CD4-positive, alpha-beta T cell treated with Interferon alpha-2 for 1 hour (primary cell): ENCODE measurements around the gene CADPS2.

Source experiments
- DNase-seq, 2 donors: peaks; one replicate each; pipeline ENCODE4 v3.0.0-alpha.2; 2020 to 2022

CADPS2 gene

DNA sequence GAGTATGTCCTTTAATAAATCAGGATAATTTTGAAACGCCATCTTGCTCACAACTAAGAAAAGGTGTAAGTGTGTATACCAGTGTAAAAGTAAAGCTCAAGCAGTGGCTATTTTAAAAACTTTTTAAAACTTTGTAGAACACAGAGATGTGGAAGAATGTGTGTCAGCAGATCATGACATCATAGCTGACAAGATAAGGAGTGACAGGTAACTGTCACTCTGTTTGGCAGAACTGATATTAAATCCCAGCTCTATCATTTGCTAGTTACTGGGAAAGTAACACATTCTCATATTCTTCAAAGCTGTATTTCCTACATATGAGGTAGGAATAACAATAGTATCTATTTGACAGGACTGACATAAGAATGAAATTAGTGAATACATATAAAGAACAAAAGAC, 119.7 kb downstream of the CADPS2 start:
- no peak for DNase-seq

DNA sequence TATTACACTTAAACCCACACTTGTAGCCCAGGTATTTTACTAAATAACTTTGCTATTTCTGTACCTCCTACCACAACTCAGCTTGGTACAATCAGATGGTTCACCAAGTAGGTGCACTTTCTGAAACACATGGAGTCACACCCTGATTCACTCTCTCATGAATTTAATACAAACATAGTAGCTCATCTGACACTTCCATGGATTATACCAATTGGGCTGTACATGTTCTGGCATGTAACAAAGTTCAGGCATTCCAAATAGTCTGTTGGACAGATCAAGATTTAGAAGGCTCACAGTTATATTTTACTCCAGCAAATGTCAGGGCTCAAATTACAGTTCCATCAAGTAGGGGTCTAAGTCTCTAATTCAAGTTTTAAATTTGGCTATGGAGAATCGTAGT, 121.4 kb downstream of the CADPS2 start:
- DNase-seq: no peak

- no peak for DNase-seq
Observed at GRCh38 chr7:122764020-122764419, 122.2 kb downstream of the CADPS2 start.

GRCh38 chr7:122762071-122762470, 124.2 kb downstream of the CADPS2 start:
- no peak for DNase-seq

- no peak for DNase-seq
Observed at GRCh38 chr7:122758501-122758900, 127.8 kb downstream of the CADPS2 start.

GRCh38 chr7:122756860-122757259, 129.4 kb downstream of the CADPS2 start:
- DNase-seq: no peak

DNA sequence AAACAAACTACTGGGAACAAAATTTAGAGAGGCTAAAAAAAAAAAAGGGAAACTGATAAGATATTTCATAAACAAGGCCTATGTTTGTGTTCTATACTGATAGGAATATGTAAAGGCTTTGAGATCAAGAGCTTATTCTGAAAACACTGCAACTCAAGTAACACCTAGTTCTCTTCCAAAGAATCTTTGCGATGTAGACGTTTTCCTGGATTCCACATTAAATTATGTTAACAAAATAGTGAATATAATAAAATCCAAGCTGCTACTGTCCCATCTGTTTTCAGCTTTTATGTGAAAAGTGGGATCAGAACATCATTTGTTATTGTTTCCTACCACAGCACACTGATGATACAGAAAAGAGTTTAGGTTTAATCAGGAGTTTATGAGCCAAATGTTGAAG, 130.6 kb downstream of the CADPS2 start:
- DNase-seq: no peak

DNA sequence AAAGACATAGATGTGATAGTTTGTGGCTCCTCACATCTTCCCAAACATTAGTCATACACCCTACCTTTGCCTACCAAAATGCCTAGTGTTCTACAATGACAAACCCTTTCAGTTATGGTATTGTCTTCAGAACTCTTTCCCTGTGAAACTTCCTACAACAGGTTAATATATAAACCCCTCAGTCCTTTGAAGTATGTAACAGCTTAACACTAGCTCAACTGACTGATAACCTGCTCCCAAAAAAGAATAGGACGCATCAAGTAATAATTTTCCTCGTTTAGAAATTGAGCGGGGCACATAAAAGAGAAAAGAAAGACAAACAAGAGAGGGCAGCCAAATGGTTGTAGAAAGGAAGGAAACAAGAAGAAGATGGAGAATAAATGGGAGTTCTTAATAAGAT, 133.7 kb downstream of the CADPS2 start:
- no peak for DNase-seq

DNA sequence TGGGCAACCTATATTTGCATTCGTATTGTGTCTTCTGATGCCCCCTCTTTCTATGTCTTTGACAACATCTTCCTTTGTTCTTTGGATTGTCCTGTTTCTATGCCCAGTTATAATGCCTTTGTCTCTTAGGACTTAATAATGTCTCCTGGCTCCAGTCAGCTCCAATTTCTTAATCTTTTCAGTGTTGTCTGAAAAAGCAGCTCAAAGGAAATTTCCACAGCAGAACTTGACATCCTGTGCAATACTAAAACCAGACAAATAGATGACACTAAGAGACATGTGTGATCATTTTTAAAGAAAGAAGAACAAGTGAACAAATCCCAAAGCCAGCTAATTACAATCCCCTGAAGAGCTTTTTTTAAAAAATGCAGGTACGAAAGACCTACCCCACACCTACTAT, 135.9 kb downstream of the CADPS2 start:
- DNase-seq: no peak

- DNase-seq: no peak
Observed at GRCh38 chr7:122748195-122748594, 138.1 kb downstream of the CADPS2 start.

DNA sequence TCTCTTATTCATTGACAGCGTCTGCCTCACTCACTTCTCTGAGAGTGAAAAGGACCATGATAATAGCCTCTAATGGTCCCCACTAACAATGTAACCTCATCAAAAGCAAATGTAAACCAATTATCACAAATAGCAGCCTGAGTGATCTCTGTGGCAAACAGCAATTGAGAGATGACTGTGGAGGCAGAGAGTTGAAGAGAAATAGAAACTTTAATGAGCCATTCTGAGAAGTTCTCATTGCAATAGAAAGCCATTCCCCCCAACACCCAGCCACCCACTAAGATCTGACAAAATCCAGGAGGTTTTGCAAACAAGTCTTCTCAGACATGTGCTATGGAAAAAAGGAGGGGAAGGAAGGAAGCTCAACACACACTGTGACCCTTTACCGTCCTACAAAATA, 139.3 kb downstream of the CADPS2 start:
- DNase-seq: no peak

GRCh38 chr7:122743211-122743610, 143.0 kb downstream of the CADPS2 start:
- DNase-seq: no peak

- DNase-seq: no peak
Observed at GRCh38 chr7:122738947-122739346, 147.3 kb downstream of the CADPS2 start.

DNA sequence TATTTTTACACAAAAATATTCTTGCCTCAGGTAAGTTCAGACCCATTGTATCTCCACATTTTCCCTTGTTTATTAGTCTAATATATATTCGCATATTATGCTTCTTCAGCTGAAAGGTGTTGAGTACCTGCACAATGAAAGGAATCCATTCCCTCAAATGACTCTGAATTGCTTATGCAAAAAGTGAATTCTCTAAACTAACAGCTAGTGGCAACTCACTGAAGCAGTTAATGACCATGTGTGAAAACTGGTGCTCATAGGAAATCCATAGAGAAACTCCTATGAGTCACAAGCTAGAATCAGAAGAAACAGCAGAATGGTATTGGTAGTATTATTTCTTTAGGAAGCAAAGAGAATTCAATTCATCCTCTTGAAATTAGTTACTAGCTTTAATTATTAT, 150.1 kb downstream of the CADPS2 start:
- DNase-seq: no peak

GRCh38 chr7:122727759-122728158, 158.5 kb downstream of the CADPS2 start:
- no peak for DNase-seq

DNA sequence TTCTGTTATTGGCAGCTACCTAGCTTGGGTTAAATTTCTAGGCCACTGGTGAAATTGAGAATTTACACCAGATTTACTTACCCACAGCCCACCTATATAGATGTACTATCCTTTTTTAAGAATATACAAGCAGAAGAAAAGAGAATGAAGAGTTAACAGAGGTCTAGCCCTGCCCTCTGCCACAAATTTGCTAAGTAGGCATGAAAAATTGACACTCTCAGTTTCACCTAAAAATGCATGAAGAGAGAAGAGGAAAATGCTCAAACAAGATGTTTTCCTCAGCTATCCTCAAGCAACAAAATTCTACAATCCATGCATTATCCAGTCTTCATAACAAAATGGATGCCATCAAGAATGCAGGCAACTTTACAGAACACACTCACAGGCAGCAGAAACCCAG, 158.9 kb downstream of the CADPS2 start:
- no peak for DNase-seq

DNA sequence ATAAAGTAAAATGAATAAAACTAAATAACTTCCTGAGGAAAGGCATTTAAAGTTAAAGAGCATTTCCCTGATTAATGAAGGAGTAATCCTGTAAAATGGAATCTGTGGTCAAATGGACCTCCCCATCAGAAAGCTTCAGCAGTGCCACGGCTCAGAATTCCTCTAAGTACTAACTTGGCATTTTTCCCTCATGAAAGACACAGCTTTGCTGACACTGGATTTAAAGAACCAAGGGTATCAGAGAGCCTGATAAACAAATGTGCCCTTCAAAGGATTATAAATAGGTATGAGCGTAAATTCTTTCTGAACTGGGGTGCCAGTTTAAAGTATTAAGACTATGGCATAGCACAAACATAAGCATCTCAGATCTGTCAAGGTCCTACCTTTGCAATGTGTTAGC, 159.4 kb downstream of the CADPS2 start:
- no peak for DNase-seq

- DNase-seq: no peak
Observed at GRCh38 chr7:122724366-122724765, 161.9 kb downstream of the CADPS2 start.

GRCh38 chr7:122719010-122719578, 167.2 kb downstream of the CADPS2 start:
- DNase-seq: no peak

DNA sequence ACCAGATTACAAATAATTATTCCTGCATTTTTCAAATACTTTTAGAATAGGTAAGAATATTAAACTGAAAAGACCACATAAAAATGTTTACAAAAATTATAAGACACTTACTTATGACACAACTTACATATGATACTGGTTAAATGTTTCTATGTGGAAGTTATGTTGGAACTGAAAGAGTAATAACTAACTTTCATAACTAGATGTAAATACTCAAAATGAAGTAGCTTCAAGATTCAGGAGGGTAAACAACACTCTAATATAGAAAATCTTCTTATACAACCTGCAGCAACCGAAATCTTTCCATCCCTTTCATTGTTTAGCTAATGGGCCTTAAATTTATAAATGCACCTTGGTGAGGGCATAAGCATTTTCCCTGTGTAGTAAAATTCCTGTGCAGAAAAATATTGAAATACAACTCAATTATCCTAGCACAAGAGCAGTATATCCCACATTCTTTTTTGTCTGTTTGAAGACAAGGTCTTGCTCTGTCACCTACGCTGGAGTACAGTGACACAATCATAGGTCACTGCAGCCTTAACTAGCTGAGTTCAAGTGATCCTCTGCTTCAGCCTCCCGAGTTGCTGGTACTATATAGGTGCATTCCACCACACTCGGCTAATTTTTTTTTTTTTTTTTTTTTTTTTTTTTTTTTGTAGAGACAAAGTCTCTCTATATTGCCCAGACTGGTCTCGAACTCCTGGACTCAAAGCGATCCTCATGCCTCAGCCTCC, 168.7 kb downstream of the CADPS2 start:
- DNase-seq: no peak

DNA sequence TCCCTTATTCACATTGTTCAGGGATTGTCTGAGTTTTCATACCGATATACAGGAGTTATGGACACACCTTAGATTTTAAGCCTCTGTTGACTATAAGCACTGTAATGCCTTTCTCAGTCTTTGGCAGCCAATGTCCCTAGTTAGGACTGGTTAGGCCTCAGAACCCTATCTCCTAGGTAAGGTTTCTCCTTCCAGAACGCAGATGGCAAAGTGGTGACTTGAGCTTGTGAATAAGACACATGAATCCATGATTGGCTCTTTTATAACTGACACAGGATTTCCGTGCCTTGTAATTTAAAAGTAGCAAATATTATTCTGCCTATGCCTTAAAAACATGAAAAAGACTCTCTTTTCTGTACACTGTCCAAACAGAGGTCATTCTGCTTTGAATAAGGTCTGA, 171.1 kb downstream of the CADPS2 start:
- DNase-seq: no peak

DNA sequence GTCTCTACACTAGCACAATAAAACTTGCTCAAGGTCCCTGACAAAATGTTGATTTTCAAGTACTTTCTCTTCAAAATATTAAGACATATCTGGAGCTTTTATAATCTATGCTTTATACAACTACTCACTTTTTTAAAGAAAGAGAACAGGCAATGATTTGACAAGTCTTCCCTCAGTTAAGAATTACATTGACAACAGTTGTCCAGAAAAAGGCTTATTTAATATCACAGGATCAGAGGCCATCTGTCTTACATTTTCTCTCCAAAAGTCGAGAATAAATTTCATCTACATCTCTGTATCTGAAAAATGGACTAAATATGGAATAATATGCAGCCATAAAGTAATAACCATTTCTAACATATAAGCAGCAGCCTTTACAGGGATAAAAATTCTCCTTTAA, 175.3 kb downstream of the CADPS2 start:
- no peak for DNase-seq

- no peak for DNase-seq
Observed at GRCh38 chr7:122709930-122710646, 176.2 kb downstream of the CADPS2 start.

- DNase-seq: no peak
Observed at GRCh38 chr7:122706836-122707235, 179.4 kb downstream of the CADPS2 start.
